ENCODE data around the gene BBS9. TPM values are rescaled to one million over a fixed set of nuclear protein-coding genes. Genes with fewer than 3 reads are reported as not detected.

Gene BBS9
- total and polyA plus RNA-seq, 2 donors (not counting 3 experiments of a cell fraction or from before 2014, with no cell fraction given), result 5.7 to 17.4 TPM

GRCh38 chr7:33558549-33559323 is 429.4 kb downstream of the BBS9 start:
- Histone ChIP-seq H3K9ac (replicated peaks; ENCODE audit: extremely low read depth, insufficient read depth, low read length) (no peak overlapping the region), H3K4me2 (ENCODE audit: insufficient read depth, low read length) (no peak overlapping the region), H3K27ac (ENCODE audit: insufficient read depth, low read depth, low read length) (no peak overlapping the region), H3K36me3 (ENCODE audit: control insufficient read depth in 2 of 2, extremely low read depth in 1 of 2, insufficient read depth in 2 of 2, low read length in 2 of 2) (no peaks in the 10 kb centered on the region), H3K4me3 (replicated peaks in 1 of 3; ENCODE audit: insufficient read depth in 1 of 3, low read depth in 1 of 3, low read length in 3 of 3) (no peak overlapping the region), H3K79me2 (ENCODE audit: control insufficient read depth, insufficient read depth, low read length) (no peaks in the 10 kb centered on the region), H2AFZ (ENCODE audit: low read depth, low read length) (no peak overlapping the region), H3K4me1 (ENCODE audit: control insufficient read depth, extremely low read depth, insufficient read depth, low read length) (no peaks in the 10 kb centered on the region), H3K9me1 (replicated peaks; ENCODE audit: control insufficient read depth, extremely low read depth, insufficient read depth, low read length) (no peaks in the 10 kb centered on the region), H3K27me3 (ENCODE audit: control insufficient read depth in 2 of 2, insufficient read depth in 2 of 2, low read length in 2 of 2) (no peaks in the 10 kb centered on the region), H4K20me1 (replicated peaks; ENCODE audit: control insufficient read depth, extremely low read depth, insufficient read depth, low read length) (no peaks in the 10 kb centered on the region), H3K9me3 (replicated peaks; ENCODE audit: control insufficient read depth, insufficient read depth, low read length) (no peaks in the 10 kb centered on the region)
- no peak for FAIRE-seq
- no TSS peak for BruUV-seq (replicated peaks)
- DNase-seq (ENCODE audit: low read depth, low spot score), result no peak
- dilution Hi-C loops (cut with MboI; ENCODE audit: extremely low pct_ligation_motif_present, low sequenced_read_pairs), result no loop called here
- intact Hi-C loops (cut with micrococcal nuclease), result no loop called here
- TF ChIP-seq CTCF (IDR thresholded peaks at IDR 0.05; ENCODE audit: extremely low read depth in 1 of 2, insufficient read depth in 1 of 2, low read depth in 1 of 2, low read length in 2 of 2), result no peak
- TF ChIP-seq POLR2AphosphoS5 (IDR thresholded peaks at IDR 0.05; ENCODE audit: insufficient read depth, low read depth, low read length), result no peak
- no peak for TF ChIP-seq EZH2 (IDR thresholded peaks at IDR 0.05; ENCODE audit: borderline replicate concordance, low read depth, low read length, severe bottlenecking)
- no peak for TF ChIP-seq POLR2A (IDR thresholded peaks at IDR 0.05; ENCODE audit: low read depth, low read length)
- TF ChIP-seq FOS (IDR thresholded peaks at IDR 0.05; ENCODE audit: borderline replicate concordance, insufficient read depth, low read length), result no peak
- TF ChIP-seq GATA2 (IDR thresholded peaks at IDR 0.05; ENCODE audit: insufficient read depth, insufficient read length, low read depth, low read length), result no peak
- TF ChIP-seq JUN (IDR thresholded peaks at IDR 0.05; ENCODE audit: borderline replicate concordance, insufficient read depth, insufficient read length, low read depth), result no peak
- no peak for TF ChIP-seq MAX (IDR thresholded peaks at IDR 0.05; ENCODE audit: insufficient read depth, insufficient read length)
- no peak for TF ChIP-seq MYC (IDR thresholded peaks at IDR 0.05; ENCODE audit: low read depth, low read length)
- ChIA-PET POLR2A (no interaction called here), CTCF (interaction anchor here (1.4 kb wide), 1 partner anchor 13 kb away, joined by 4 read pairs; no protein-coding TSS in a partner anchor)

Measured in endothelial cell of umbilical vein (primary cell).